Middle frontal gyrus (tissue), 1 donor: ENCODE data around the gene REPIN1.
A peak's percentile ranks its signal among the peaks of the same experiment; 100 is the strongest.

Experiments
- DNase-seq: peaks from one replicate; pipeline ENCODE4 v3.0.0-alpha.2; 2015; ENCODE audit warnings: low spot score; ENCODE audit errors: extremely low spot score

Gene REPIN1

GRCh38 chr7:150368096-150368883 lies at the start of gene REPIN1:
Gene REPIN1 (plus strand): TSS chr7:150368822. CDS start chr7:150369712, 890 bp downstream.
- DNase-seq, result peak; percentile 77

DNA sequence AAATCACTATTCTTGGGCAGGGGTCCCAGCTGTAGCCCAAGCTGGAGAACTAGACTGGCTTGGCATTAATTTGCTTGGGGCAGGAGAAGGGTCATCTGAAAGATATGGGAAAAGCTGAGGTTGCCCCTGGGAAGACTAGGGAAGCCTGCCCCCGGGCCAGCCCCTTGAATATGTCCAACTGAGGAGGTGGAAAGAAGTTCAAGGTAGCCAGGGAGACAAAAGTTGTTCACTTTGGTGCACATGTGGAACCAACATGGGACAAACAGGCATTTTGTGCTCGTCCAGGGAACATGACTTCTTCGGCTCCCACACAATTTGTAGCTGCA lies 46.9 kb upstream of the REPIN1 start:
- DNase-seq, result no peak

DNA sequence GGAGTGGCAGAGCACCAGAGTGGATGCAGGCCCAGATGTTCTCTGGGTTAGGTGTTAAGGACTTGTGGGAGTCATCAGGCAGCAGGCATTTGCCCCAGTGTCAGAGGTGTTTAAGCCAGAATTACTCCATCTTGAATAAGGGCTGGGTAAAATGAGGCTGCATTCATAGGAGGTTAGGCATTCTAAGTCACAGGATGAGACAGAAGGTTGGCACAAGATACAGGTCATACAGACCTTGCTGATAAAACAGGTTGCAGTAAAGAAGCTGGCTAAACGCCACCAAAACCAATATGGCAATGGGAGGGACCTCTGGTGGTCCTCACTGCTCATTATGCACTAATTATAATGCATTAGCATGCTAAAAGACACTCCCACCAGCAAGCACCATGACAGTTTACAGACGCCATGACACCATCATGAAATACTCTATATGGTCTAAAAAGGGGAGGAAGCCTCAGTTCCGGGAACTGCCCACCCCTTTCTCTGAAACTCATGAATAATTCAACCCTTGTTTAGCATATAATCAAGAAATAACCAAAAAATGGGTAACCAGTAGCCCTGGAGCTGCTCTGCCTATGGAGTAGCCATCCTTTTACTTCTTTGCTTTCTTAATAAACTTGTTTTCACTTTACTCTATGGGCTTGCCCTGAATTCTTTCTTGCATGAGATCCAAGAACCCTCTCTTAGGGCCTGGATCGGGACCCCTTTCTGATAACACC lies 46.3 kb upstream of the REPIN1 start:
- DNase-seq, result no peak

- DNase-seq, result no peak
Measured at GRCh38 chr7:150322833-150323681, 45.6 kb upstream of the REPIN1 start, which contains the start of the genes ACTR3C and LRRC61. Gene ACTR3C (minus strand): TSS chr7:150323545. CDS start chr7:150295296, 28,249 bp downstream. Gene LRRC61 (plus strand): TSS chr7:150323355. CDS start chr7:150336862, 13,507 bp downstream.

- no peak for DNase-seq
Measured at GRCh38 chr7:150323682-150324372, 44.8 kb upstream of the REPIN1 start.

GRCh38 chr7:150324373-150324961 lies 44.2 kb upstream of the REPIN1 start:
- no peak for DNase-seq

GRCh38 chr7:150325110-150325611 lies 43.5 kb upstream of the REPIN1 start:
- no peak for DNase-seq

DNA sequence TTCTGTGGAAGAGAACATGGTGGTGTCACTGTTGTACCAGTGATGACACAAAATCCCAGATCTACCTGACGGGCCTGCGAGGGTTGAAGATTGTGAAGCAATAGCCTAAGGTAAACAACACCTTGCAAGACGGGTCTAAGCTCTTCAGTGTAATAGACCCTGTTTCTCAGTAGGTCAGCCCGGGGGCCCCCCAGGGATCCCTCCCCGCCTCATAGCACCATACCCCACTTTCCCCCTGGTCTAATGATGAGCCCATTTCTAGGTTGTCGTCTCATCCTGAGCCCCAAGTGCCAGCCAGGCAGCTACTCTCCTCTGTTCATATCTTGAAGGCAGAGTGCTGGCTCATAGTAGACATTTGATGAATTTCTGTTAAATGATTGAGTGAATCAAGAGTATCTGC lies 42.7 kb upstream of the REPIN1 start:
- DNase-seq, result no peak

DNA sequence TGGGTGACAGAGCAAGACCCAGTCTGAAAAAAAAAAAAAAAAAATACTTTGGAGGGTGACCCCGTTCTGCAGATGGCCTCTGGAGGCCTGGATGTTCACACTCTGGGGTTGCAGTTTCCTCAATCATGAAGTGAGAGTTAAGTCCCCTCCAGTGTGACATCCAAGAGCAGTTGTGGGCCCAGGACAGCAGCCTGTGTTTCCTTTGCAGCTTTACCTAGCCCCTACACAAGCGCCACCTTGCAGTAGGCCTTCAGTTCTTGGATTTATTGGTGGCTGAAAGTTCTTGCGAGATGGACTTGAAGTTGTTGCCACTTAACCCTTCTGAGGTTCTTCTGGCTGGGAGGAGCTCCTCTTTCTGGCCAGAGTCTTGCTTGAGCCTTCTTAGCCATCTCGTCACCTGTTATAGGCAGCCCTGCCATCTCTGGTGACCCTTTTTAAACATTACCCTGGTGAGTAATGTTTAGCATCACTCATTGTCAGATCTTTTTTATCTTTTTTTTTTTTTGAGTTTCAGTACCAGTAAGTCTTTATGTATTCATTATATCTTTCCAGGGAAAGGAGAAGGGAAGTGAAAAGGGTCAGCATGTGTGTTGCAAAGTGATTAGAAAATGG lies 41.9 kb upstream of the REPIN1 start:
- DNase-seq, result no peak

DNA sequence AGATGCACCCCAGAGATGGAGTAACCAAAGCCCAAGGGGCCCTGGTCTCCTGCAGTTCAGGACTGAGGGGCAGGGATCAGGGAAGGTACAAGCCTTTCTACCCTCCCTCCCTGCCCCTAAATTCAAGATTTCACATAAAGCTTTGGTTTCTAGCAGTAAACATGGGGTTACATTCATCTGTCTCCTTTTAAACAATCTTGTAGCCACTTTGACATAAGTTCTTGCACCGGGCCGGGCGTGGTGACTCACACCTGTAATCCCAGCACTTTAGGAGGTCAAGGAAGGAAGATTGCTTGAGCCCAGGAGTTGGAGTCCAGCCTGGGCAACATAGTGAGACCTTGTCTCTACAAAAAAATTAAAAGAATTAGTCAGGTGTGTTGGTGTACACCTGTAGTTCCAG lies 41.3 kb upstream of the REPIN1 start:
- no peak for DNase-seq

DNA sequence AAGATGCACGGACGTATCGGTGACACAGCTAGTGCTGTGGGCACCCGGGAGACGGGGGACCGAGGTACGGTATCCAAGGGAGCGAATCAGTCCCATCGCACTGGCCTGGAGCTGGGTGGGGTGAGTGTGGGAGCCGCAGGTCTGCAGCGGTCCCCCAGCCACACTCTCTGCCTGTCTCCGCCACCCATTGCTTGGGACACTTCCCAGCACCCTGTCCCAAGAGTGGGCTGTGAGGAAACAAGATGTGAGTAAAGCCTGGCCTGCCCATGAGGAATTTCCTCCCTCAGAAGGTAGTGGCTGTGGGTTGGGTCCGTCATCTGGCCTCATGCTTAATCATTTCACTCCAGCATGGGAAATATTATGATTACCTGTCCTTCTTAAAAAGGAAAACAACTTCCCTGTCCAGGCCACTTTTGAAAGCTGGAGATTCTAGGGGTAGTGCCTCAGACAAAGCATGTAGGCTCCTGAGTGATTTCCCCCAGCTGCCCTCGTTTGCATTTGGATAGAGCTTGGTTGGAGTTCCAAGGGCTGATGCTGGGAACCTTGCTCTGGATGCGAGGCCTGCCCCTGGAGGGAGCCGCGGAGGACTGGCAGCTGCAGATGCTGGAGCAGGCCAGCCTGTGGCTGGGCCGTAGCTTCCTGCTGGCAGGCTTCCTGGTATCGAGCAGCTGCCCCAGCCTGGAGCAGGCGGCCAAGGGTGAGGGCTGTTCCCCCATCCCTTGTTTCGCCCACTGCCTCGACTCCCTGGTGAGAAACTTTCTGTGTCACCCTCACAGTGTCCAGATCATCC lies 39.1 kb upstream of the REPIN1 start:
- DNase-seq, result no peak

DNA sequence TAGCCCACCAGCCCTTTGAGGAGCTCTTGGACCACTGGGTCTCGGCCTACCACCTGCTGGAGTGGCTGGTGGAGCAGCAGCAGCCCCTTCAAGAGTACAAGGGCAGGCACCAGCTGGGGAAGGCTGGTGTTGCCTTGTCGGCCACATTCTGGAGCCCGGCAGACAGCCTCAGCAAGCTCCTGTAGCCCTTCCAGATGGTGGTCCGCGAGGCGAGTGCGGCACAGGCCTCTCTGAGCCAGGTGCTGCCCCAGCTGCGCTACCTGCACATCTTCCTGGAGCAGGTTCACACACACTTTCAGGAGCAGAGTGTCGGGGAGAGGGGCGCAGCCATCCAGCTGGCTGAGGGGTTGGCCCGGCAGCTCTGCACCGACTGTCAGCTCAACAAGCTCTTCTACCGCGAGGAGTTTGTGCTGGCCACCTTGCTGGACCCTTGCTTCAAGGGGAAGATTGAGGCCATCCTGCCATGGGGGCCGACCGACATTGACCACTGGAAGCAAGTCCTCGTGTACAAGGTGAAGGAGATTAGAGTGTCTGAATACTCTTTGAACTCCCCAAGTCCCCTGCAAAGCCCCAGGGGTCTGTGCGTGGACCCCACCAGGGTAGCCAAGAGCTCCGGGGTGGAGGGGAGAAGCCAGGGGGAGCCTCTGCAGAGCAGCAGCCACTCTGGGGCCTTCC lies 38.3 kb upstream of the REPIN1 start:
- no peak for DNase-seq

DNA sequence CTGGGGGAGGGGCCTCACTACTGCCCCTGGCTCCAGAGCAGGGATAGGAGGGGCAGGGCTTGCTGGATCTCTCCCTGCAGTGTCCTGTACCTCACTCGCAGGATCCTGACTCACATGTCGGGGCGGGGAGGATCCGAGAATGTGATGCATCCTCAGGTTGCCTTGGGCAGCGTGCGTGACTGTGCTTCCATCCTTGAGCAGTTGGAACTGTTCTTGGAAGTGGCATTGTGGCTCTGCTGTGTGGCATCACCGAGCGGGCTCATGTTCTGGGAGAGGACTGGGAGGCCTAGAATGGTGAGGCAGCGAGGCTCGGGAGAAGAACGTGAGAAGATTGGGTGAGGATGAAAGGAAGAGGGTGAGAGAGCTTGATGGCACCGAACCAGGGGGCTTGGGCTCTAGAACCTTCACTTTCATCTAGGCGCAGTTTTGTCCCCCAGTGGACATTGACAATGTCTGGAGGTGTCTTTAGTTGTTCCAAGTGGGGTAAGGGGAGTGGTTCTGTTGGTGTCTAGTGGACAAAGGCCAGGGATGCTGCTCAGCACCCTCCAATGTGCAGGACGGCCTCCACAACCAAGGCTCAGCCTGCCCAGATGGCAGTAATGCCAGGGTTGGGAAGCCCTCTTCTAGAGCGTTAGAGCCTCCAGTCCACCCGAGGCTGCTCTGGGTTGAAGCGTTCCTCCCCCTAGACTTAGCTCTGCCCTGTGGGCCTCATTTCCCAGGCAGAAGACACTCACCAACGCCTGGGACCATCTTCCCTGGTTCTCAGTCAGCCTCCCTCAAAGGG lies 35.6 kb upstream of the REPIN1 start:
- no peak for DNase-seq

DNA sequence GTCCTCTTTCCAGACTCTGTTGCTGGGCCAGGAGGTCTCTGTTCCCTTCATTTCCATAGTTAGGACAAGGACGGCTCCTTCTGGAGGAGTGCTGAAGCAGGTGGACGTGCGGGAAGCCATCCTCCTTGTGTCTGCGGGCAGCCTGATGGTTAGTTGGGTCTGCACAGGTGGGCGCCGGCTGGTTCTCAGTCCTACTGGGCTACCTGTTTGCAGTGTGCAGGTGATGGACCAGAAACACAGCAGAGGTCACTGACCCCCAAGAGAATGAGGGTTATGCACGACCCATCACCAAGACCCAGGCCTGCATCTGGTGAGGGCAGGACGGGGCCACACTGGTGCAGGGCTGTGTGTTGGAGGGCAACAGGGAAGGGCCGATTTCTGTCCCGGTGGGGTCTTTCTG lies 35.0 kb upstream of the REPIN1 start:
- DNase-seq, result no peak

GRCh38 chr7:150334108-150334507 lies 34.5 kb upstream of the REPIN1 start:
- no peak for DNase-seq

GRCh38 chr7:150335108-150335773 lies 33.4 kb upstream of the REPIN1 start:
- no peak for DNase-seq

- no peak for DNase-seq
Measured at GRCh38 chr7:150335774-150336112, 32.9 kb upstream of the REPIN1 start.

GRCh38 chr7:150336746-150337145 lies 31.9 kb upstream of the REPIN1 start:
- no peak for DNase-seq
